ENCODE data around the gene GATD1.

GATD1 gene

GRCh38 chr11:811446-812245, 34.4 kb upstream of the GATD1 start:
- DNase-seq, result no peak

DNA sequence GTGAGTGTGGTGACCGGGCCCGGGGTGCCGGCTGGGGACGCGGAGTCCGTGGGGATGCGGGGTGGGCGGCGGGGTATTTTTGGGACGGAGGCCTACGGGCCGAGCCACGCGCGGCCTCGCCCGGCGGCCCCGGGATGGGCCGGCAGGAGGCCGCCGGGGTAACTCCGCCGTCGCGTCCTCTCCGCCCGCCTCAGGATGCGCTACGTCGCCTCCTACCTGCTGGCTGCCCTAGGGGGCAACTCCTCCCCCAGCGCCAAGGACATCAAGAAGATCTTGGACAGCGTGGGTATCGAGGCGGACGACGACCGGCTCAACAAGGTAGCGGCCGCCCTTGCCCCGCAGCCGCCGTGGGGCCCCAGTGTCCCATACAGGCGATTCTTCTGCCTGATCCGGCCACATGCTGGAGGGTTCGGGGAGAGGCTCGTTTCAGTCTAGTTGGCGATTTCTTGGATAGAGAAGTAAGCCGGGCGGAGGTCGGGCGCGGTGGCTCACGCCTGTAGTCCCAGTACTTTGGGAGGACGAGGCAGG, 32.8 kb upstream of the GATD1 start:
- DNase-seq, result no peak

- DNase-seq, result peak; percentile 96
Observed at GRCh38 chr11:809287-810039, 32.2 kb upstream of the GATD1 start, which contains the start of gene RPLP2. Gene RPLP2, plus strand, starts transcription at chr11:809967. Its CDS starts 268 bp downstream, at chr11:810235.

DNA sequence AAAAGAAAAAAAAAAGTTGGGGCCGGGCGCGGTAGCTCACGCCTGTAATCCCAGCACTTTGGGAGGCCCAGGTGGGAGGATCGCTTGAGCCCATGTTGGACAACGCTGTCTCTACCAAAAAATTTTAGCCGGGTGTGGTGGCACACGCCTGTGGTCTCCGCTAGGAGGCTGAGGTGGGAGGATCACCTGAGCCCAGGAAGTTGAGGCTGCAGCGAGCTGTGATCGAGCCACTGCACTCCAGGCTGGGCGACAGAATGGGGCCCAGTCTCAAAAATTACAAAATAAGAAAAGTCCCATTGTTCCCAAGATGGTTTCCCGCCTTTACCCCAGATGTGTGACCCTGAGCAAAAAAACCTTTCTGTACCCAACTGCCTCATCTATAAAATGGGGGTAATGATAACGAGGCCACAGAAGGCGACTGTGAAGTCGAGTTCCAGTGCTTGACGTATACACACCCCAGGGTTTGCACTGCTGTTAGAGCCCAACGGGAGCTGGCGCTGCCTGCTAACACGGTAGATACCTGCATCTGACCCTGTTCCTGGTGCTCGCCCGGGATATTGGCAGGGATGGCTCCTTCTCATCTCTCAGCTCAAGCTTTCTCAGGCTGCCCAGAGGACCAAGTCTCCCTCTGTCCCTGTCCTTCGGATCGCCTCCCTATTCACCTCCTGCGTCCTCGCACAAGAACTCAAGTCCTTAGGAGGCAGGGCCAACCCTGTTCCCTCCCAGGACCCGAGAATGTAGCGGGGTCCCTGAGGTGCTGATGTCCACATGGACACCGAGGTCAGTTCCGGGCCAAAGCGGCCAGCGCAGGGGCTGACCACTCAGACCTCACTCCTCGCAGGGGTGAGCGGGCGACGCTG, 31.4 kb upstream of the GATD1 start:
- no peak for DNase-seq

DNA sequence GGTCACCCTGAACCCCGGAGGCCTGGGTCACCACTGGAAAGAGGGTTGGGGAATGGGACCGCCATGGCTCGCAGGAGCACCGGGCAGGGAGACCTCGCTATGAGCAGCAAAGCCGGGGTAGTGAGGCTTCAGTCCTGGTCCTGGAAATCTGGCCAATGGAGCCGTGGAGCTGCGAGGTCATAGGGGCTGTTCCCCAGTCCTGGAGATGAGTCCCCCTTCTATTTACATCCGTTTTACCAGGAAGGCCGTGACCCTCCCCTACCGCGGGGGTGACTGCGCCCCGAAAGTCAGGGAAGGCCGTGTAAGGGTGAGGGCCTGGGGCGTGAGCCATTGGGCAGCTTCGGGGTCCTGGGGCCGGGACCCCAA, 27.3 kb upstream of the GATD1 start:
- peak; percentile 37 for DNase-seq

GRCh38 chr11:803770-804598, 26.7 kb upstream of the GATD1 start:
- peak; percentile 87 for DNase-seq

DNA sequence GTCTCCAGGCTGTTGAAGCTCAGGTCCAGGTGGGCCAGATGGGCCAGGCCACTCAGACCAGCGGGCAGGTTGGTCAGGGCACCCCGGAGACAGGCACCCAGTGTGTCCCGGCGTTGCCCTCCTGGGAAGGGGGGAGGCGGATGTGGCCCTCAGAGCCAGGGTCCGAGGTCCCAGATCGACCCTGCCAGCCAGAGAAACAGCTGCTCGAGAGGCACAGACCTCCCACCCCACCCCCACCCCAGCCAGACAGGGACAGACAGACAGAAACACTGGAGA, 26.1 kb upstream of the GATD1 start:
- no peak for DNase-seq

DNA sequence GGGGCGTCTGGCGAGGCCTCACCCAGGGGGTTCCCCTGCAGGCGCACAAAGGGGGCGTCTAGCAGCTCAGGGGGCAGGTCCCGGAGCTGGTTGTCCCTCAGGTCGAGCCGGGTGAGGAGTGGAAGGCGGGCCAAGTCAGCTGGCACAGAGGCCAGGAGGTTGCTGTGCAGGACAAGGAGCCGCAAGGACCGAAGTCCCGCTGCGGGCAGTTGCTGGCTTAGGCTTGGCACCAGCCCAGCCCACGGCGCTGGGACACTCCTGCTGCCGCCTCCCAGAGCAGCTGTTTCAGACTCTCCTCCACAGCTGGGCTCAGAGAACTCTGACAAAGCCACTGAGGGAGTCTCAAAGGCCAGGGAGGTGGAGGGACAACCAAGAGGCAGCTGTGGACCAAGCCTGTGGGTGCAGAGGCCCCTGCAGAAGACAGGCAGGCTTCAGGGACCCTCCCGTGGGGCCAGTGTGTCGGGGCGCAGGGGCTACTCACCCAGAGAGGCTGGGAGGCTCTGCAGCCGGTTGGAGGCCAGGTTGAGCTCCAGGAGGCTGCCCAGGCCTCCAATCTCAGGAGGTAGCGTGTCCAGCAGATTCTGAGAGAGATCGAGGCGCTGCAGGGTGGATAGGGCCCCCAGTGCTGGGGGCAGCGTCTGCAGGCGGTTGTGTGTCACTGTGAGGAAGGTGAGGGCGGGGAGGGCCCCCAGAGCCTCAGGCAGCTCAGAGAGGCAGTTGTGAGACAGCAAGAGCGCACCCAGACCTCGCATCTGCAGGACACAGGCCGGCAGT, 25.6 kb upstream of the GATD1 start:
- DNase-seq, result no peak

- DNase-seq, result no peak
Observed at GRCh38 chr11:802018-802617, 24.8 kb upstream of the GATD1 start.

DNA sequence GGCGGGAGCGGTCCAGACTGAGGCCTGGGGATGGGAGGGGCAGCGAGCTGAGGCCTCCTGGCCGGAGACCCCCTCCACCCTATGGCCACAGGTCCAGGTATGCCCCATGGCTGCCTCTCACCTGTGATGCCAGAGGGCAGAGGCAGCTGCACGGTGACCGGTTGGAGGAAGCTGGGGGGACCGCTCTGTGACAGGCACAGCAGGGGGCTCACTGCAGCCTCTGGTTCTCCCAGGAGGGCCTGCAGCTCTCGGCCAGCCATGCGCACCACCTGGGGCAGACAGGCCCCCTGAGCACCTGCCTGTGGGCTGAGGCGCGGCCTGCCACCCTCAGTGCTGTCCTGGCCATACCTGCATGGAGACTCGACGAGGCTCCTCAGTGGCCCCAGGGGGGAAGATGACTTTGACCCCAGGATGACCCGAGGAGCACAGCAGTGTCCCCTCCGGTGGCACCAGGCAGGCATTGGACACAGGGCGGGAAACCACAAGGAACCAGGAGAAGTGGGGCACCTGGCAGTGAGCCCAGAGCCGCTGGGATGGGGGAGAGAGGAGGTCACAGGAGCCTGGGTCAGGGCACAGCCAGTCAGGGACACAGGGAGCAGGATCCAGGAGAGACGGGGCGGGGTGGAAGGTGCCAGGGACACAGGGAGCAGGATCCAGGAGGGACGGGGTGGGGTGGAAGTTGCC, 24.0 kb upstream of the GATD1 start:
- DNase-seq, result no peak

DNA sequence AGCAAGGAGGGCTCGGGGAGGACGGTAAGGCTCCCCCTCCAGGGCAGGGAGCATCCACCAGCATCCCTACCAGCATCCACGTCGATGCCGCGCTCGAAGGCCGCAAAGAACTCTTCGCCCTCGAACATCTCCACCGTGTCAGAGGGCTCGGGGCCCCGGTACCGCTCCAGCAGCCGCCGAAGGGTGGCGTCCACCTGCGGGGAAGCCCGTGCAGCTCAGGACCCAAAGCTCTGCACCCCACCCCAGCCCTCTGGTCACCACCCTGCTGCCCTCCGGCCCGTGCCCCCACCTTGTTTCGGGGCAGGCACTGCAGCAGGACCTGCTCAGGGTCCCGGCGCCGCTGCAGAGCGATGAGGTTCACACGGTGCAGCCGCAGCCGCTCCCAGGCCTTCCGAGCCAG, 23.2 kb upstream of the GATD1 start:
- no peak for DNase-seq

DNA sequence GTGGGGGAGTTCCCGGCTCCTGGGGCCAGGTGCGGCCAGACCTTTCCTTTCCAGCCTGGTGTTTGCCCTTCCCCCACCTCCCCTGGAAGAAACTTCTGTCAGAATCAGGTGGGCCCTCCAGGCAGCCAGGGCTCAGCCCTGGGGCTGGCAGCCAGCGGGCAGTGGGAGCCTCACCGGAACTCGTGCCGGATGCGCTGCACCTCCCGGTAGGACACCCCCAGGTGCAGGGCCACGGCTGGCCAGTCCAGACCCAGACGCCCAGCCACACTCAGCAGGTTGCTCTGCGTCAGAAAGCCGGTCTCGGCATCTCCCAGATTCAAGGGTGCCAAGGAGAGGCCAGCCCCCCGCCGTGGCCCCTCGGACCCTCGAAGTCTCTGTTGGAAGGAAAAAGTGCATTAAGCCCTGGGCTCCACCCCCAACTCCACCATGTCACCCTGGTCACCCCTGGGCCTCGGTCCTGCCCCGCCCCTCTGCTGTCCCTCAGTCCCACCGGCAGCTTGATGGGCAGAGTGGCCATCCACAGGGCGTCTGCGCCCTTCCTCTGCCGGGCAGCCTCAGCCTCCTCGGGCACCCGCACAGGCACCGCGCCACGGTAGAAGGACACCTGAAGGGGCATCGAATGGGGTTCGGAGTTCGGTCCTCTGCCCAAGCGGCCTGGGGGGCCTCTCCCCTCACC, 22.5 kb upstream of the GATD1 start:
- DNase-seq, result no peak

- DNase-seq, result peak; percentile 75
Observed at GRCh38 chr11:798093-798713, 20.9 kb upstream of the GATD1 start, which contains the start of gene SLC25A22. Gene SLC25A22, minus strand, starts transcription at chr11:798281. Its CDS starts 3,275 bp downstream, at chr11:795006.

- peak; percentile 90 for DNase-seq
Observed at GRCh38 chr11:797296-798092, 20.2 kb upstream of the GATD1 start.

DNA sequence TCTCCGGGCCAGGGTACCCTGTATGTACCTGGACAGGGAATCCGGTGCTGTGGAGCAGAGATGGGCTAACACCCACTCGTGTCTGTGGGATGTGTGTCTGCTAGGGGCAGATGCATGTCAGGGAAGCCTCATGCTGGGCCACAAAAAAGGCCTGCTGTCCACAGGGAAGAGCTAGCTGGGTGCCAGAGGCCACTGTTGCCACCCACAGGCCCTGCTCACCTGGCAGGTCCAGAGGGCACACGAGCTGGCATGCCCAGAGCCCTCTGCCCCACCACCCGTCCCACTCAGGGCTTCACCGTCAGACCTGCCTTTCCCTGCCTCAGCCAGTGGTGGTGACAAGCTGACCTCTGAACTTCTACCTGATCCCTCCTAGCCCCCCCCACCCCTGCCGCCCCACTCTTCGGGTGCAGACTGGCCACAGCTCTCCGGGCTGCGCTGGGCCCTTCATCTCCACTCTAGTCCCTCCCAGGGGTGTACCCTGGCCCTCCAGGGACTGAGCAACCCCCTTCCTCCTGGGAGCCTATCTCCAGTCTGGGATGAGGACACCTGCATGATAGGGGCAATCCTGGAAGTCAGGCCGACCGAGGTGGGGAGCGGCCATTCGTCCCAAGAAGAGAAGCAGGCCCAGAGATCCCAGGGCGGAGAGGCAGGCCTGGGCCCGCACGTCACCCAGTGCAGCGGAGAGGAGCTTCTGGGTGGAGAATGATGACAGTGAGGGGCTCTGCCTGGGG, 19.4 kb upstream of the GATD1 start:
- no peak for DNase-seq

GRCh38 chr11:795634-796564, 18.6 kb upstream of the GATD1 start:
- peak; percentile 43 for DNase-seq

All from NCI-H1105 (cell line).